PC-3 (cell line): ENCODE data around the gene NOS2.
"Not testable (repeated sequence)": the region's sequence is repeated elsewhere in the genome, so short reads cannot be mapped to it uniquely, and the experiment has no call there.

Experiments used
- CTCF ChIP-seq: fragments of 300-600 bp; sonication (generic); conservative IDR thresholded peaks from 2 replicates; pipeline ENCODE4 v1.5.1; 2017; ENCODE audit warnings: antibody characterized with exemption, low read depth, mild to moderate bottlenecking, low read length
- EZH2 ChIP-seq: fragments of 300-600 bp; sonication (generic); IDR thresholded peaks from one replicate; pipeline ENCODE4 v1.6.1; 2017; ENCODE audit warnings: antibody characterized with exemption, mild to moderate bottlenecking, low read length; ENCODE audit not compliant: unreplicated experiment
- EZH2phosphoT487 ChIP-seq: fragments of 300-600 bp; sonication (generic); IDR thresholded peaks from 2 replicates; pipeline ENCODE4 v1.6.1; 2018; ENCODE audit warnings: mild to moderate bottlenecking, antibody characterized with exemption, low read length, borderline replicate concordance

GRCh38 chr17:27839571-27840405 lies 39.5 kb upstream of the NOS2 start:
- not testable (repeated sequence) for TF ChIP-seq CTCF, EZH2, EZH2phosphoT487
